ENCODE results near the gene TBC1D22A.

DNA sequence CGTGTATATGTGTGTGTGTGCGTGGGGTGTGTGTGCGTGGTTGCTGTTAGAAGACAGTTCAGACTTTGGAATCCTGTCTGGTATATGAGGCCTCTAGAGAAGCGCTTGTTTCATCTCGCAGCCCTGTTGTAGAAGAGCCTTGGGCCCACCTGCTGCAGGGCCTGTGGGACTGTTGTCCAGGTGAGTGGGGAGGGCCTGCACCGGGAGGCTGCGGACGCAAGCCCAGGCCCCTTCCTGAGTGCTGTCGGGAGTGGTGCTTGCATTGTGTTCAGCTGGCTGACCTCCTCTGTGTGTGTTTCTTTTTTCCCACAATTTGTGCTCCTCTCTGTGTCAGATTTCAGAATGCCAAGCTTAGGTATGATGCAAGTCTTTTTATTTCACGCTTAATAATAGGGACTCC, 128.4 kb downstream of the TBC1D22A start:
- no peak for TF ChIP-seq EZH2 (IDR thresholded peaks at IDR 0.05)
- no peak for TF ChIP-seq ZNF274 (IDR thresholded peaks at IDR 0.05; ENCODE audit: low read depth, low read length)
- no peak for TF ChIP-seq CTCF (IDR thresholded peaks at IDR 0.05 in 2 of 3, conservative IDR thresholded peaks at IDR 0.05 in 1 of 3; ENCODE audit: borderline replicate concordance in 1 of 3, insufficient read depth in 1 of 3, low read depth in 2 of 3, low read length in 2 of 3)
- TF ChIP-seq POLR2A (IDR thresholded peaks at IDR 0.05; ENCODE audit: borderline replicate concordance, extremely low read depth, insufficient read depth, insufficient read length), result no peak
- no peak for TF ChIP-seq POLR2AphosphoS5 (IDR thresholded peaks at IDR 0.05; ENCODE audit: low read depth, low read length)
